Activated CD8-positive, alpha-beta memory T cell treated with anti-CD3 and anti-CD28 coated beads for 24 hours (primary cell): ENCODE measurements around the gene FCSK.

ENCODE experiments used
- DNase-seq: peaks from one replicate; pipeline ENCODE4 v3.0.0-alpha.2; 2020

FCSK gene

GRCh38 chr16:70457446-70458166, 3.2 kb downstream of the FCSK start:
- DNase-seq = no peak

GRCh38 chr16:70460737-70461261, 6.4 kb downstream of the FCSK start:
- no peak for DNase-seq

GRCh38 chr16:70463235-70463634, 8.8 kb downstream of the FCSK start:
- no peak for DNase-seq

GRCh38 chr16:70465999-70466804, 11.8 kb downstream of the FCSK start:
- no peak for DNase-seq

- no peak for DNase-seq
These were observed 12.3 kb downstream of the FCSK start for GRCh38 chr16:70466805-70467076.

- no peak for DNase-seq
These were observed 12.7 kb downstream of the FCSK start for GRCh38 chr16:70467113-70467512.

GRCh38 chr16:70467608-70468007, 13.2 kb downstream of the FCSK start:
- no peak for DNase-seq

- DNase-seq = no peak
These were observed 14.6 kb downstream of the FCSK start for GRCh38 chr16:70468776-70469525.

GRCh38 chr16:70470141-70470926, 15.9 kb downstream of the FCSK start:
- no peak for DNase-seq

- no peak for DNase-seq
These were observed 16.5 kb downstream of the FCSK start for GRCh38 chr16:70470927-70471341.

GRCh38 chr16:70472786-70473433, 18.5 kb downstream of the FCSK start:
- DNase-seq = no peak

GRCh38 chr16:70473446-70474319, 19.3 kb downstream of the FCSK start:
- DNase-seq = no peak

GRCh38 chr16:70474320-70475053, 20.1 kb downstream of the FCSK start:
- no peak for DNase-seq

- no peak for DNase-seq
These were observed 20.9 kb downstream of the FCSK start for GRCh38 chr16:70475054-70475871.

- peak; percentile 75 for DNase-seq
These were observed 22.1 kb downstream of the FCSK start for GRCh38 chr16:70476272-70477020.

GRCh38 chr16:70478169-70478568, 23.8 kb downstream of the FCSK start:
- DNase-seq = no peak

- DNase-seq = no peak
These were observed 24.5 kb downstream of the FCSK start for GRCh38 chr16:70478912-70479341.
